Aorta (tissue), 5 donors: ENCODE results near the gene AKAP13. TPM values are rescaled to one million over a fixed set of nuclear protein-coding genes. Genes with fewer than 3 reads are reported as not detected.

ENCODE experiments used
- ATAC-seq: fragments of 200-7000 bp; cut with Tn5 transposase; one replicate; pipeline ENCODE4 v1.9.1; 2022; ENCODE audit warnings: moderate library complexity; ENCODE audit not compliant: low FRiP score
- DNase-seq, 2 donors: peaks; one replicate each; pipeline ENCODE4 v3.0.0-alpha.2; 2020
- H3K27ac ChIP-seq, 2 donors: one replicate each; pipeline ENCODE4 v1.5.1; 2013; ENCODE audit warnings: low read length in 2 of 2, mild to moderate bottlenecking in 2 of 2, moderate library complexity in 2 of 2, control low read depth in 1 of 2, inconsistent platforms in 1 of 2, low read depth in 1 of 2
- H3K27me3 ChIP-seq, 2 donors: one replicate each; pipeline ENCODE4 v1.6.1; 2013; ENCODE audit warnings: control low read depth in 1 of 2, low read length in 1 of 2, mild to moderate bottlenecking in 1 of 2, moderate library complexity in 1 of 2; ENCODE audit not compliant: insufficient read depth in 2 of 2, control insufficient read depth in 1 of 2
- H3K36me3 ChIP-seq, 2 donors: one replicate each; pipeline ENCODE4 v1.6.1; 2013; ENCODE audit warnings: control low read depth in 1 of 2, low read length in 1 of 2, mild to moderate bottlenecking in 1 of 2; ENCODE audit not compliant: insufficient read depth in 2 of 2, control insufficient read depth in 1 of 2
- H3K4me1 ChIP-seq, 2 donors: one replicate each; pipeline ENCODE4 v1.6.1; 2013; ENCODE audit warnings: low read length in 2 of 2, control low read depth in 1 of 2, mild to moderate bottlenecking in 1 of 2, moderate library complexity in 1 of 2; ENCODE audit not compliant: insufficient read depth in 2 of 2, control insufficient read depth in 1 of 2
- H3K4me3 ChIP-seq, 2 donors: one replicate each; pipeline ENCODE4 v1.5.1; 2013; ENCODE audit warnings: low read length in 2 of 2, control low read depth in 1 of 2, mild to moderate bottlenecking in 1 of 2
- H3K9me3 ChIP-seq: one replicate; pipeline ENCODE4 v1.6.1; 2013; ENCODE audit warnings: mild to moderate bottlenecking, low read length; ENCODE audit not compliant: control insufficient read depth
- WGBS, 2 donors: extraction: QIAGEN DNeasy Blood & Tissue Kit; methylation state at CpG; one replicate each; pipeline ENCODE4 v1.1.7; 2013; 5-methylcytosine and 5-hydroxymethylcytosine counted together
- intact Hi-C, 2 donors: fragments of 100-400 bp; cut with DNase I; formaldehyde crosslinking; loops; one replicate each; pipeline versions ENCODE4 v1.14.2 to v1.15.0; 2022
- polyA plus RNA-seq, 2 donors: library from polyadenylated mRNA; stranded (reverse); fragments of 200-250 nt; gene quantifications; one replicate each; pipeline ENCODE4 v1.2.3, GENCODE V29; 2013
- total RNA-seq, 2 donors: library from RNA; stranded (reverse); fragmentation: NEBNext Ultra II Directional; extraction: Animal tissue kit (Norgen Biotek cat#: 25700); gene quantifications; one replicate each; pipeline ENCODE4 v1.2.1, GENCODE V29; 2021
- donor health status: healthy with polysubstance abuse.
- donor health status: Bipolar disorder and iron deficiency.
- donor health status: DM: no; HTN: no; CAD: no.
- donor health status: DM: no; HTN: no; CAD: no.
- donor health status: DM: yes; HTN: yes; CAD: no.

The AKAP13 gene
- total and polyA plus RNA-seq, 4 donors, result 29.6 to 267 (median 138) TPM

- no peak overlapping the region for H3K4me3 ChIP-seq
- H3K27ac ChIP-seq, result peak overlapping the region in 1 of 2 donors; percentile 20
- H3K36me3 ChIP-seq, result peaks cover 1 to 3% of the 10 kb centered on the region in 2 donors
- no peaks in the 10 kb centered on the region for H3K4me1 ChIP-seq
- no peaks in the 10 kb centered on the region for H3K27me3 ChIP-seq
- no peaks in the 10 kb centered on the region for H3K9me3 ChIP-seq
- peak; percentile 79 for ATAC-seq
- intact Hi-C loops, result loop anchor here in 1 of 2 donors (5.0 kb wide), 1 partner anchor 47 kb away; no protein-coding TSS in a partner anchor
- WGBS, 2 donors, result 11 to 15% methylated on average over 27 of the region's 27 CpGs
- peak; percentile 86 to 89 for DNase-seq
Measured at GRCh38 chr15:85750319-85751290, 370.2 kb downstream of the AKAP13 start.

- no peak overlapping the region for H3K4me3 ChIP-seq
- ATAC-seq (no peak), DNase-seq (peak in 1 of 2 donors; percentile 70)
- intact Hi-C loops, result loop anchor here in 1 of 2 donors (5.0 kb wide), 1 partner anchor 46 kb away; no protein-coding TSS in a partner anchor
- no peak overlapping the region for H3K27ac ChIP-seq
- H3K9me3 ChIP-seq, result no peaks in the 10 kb centered on the region
- no peaks in the 10 kb centered on the region for H3K27me3 ChIP-seq
- H3K4me1 ChIP-seq, result no peaks in the 10 kb centered on the region
- peaks cover 0 to 3% of the 10 kb centered on the region in 2 donors for H3K36me3 ChIP-seq
- WGBS, 2 donors, result 75 to 77% methylated on average over 15 of the region's 15 CpGs
Measured at GRCh38 chr15:85751291-85752123, 371.1 kb downstream of the AKAP13 start.

- H3K27ac ChIP-seq, result no peak overlapping the region
- intact Hi-C loops, result loop anchor here in 1 of 2 donors (5.0 kb wide), 1 partner anchor 45 kb away; no protein-coding TSS in a partner anchor
- 94% methylated on average over 15 of the region's 15 CpGs for WGBS, 2 donors
- no peaks in the 10 kb centered on the region for H3K4me1 ChIP-seq
- no peaks in the 10 kb centered on the region for H3K27me3 ChIP-seq
- DNase-seq, result no peak
- ATAC-seq, result no peak
- no peak overlapping the region for H3K4me3 ChIP-seq
- no peaks in the 10 kb centered on the region for H3K9me3 ChIP-seq
- H3K36me3 ChIP-seq, result peaks cover 0 to 3% of the 10 kb centered on the region in 2 donors
Measured at GRCh38 chr15:85752124-85752475, 371.7 kb downstream of the AKAP13 start.

GRCh38 chr15:85752491-85752961 is 372.1 kb downstream of the AKAP13 start:
- Histone ChIP-seq H3K4me1 (no peaks in the 10 kb centered on the region), H3K27ac (no peak overlapping the region), H3K36me3 (peaks cover 0 to 3% of the 10 kb centered on the region in 2 donors), H3K9me3 (no peaks in the 10 kb centered on the region), H3K27me3 (no peaks in the 10 kb centered on the region), H3K4me3 (no peak overlapping the region)
- ATAC-seq, result no peak
- intact Hi-C loops, result loop anchor here in 1 of 2 donors (5.0 kb wide), 1 partner anchor 45 kb away; no protein-coding TSS in a partner anchor
- 51 to 55% methylated on average over 8 of the region's 8 CpGs for WGBS, 2 donors
- peak in 1 of 2 donors; percentile 67 for DNase-seq

- DNase-seq (peak in 1 of 2 donors; percentile 33), ATAC-seq (no peak)
- no peak overlapping the region for H3K27ac ChIP-seq
- no peaks in the 10 kb centered on the region for H3K9me3 ChIP-seq
- intact Hi-C loops, result loop anchor here in 1 of 2 donors (5.0 kb wide), 1 partner anchor 44 kb away; no protein-coding TSS in a partner anchor
- no peaks in the 10 kb centered on the region for H3K27me3 ChIP-seq
- H3K4me1 ChIP-seq, result no peaks in the 10 kb centered on the region
- H3K4me3 ChIP-seq, result no peak overlapping the region
- 94 to 97% methylated on average over 1 of the region's 1 CpG for WGBS, 2 donors
- H3K36me3 ChIP-seq, result peaks cover 0 to under 1% of the 10 kb centered on the region in 2 donors
Measured at GRCh38 chr15:85753261-85753660, 372.9 kb downstream of the AKAP13 start.

GRCh38 chr15:85753791-85754452 is 373.5 kb downstream of the AKAP13 start:
- Histone ChIP-seq H3K36me3 (no peaks in the 10 kb centered on the region), H3K4me3 (no peak overlapping the region), H3K27me3 (no peaks in the 10 kb centered on the region), H3K4me1 (no peaks in the 10 kb centered on the region), H3K9me3 (no peaks in the 10 kb centered on the region), H3K27ac (no peak overlapping the region)
- ATAC-seq, result no peak
- intact Hi-C loops, result loop anchor here in 1 of 2 donors (5.0 kb wide), 1 partner anchor 43 kb away; no protein-coding TSS in a partner anchor
- 88 to 92% methylated on average over 10 of the region's 10 CpGs for WGBS, 2 donors
- peak in 1 of 2 donors; percentile 46 for DNase-seq

GRCh38 chr15:85754989-85755388 is 374.6 kb downstream of the AKAP13 start:
- 4 to 12% methylated on average over 7 of the region's 7 CpGs for WGBS, 2 donors
- ATAC-seq, result no peak
- intact Hi-C loops, result loop anchor here in 1 of 2 donors (5.0 kb wide), 1 partner anchor 42 kb away; no protein-coding TSS in a partner anchor
- no peaks in the 10 kb centered on the region for H3K4me1 ChIP-seq
- no peak overlapping the region for H3K4me3 ChIP-seq
- H3K27me3 ChIP-seq, result no peaks in the 10 kb centered on the region
- peak in 1 of 2 donors; percentile 76 for DNase-seq
- no peaks in the 10 kb centered on the region for H3K9me3 ChIP-seq
- H3K36me3 ChIP-seq, result no peaks in the 10 kb centered on the region
- no peak overlapping the region for H3K27ac ChIP-seq

- no peak for ATAC-seq
- Histone ChIP-seq H3K27me3 (no peaks in the 10 kb centered on the region), H3K4me3 (no peak overlapping the region), H3K27ac (no peak overlapping the region), H3K9me3 (no peaks in the 10 kb centered on the region), H3K36me3 (no peaks in the 10 kb centered on the region), H3K4me1 (no peaks in the 10 kb centered on the region)
- DNase-seq, result peak in 1 of 2 donors; percentile 28
- intact Hi-C loops, result no loop called here
- WGBS, 2 donors, result 81 to 85% methylated on average over 11 of the region's 11 CpGs
Measured at GRCh38 chr15:85755471-85755870, 375.1 kb downstream of the AKAP13 start.
